Progenitor cell of endocrine pancreas (in vitro differentiated cells): Measurements from ENCODE around the gene ICE1. TPM values are rescaled to one million over a fixed set of nuclear protein-coding genes. Genes with fewer than 3 reads are reported as not detected.

ENCODE experiments used
- DNase-seq: peaks from one replicate; pipeline ENCODE4 v3.0.0; 2021; ENCODE audit warnings: low spot score; ENCODE audit not compliant: unreplicated experiment
- H3K27ac Mint-ChIP-seq: 2 replicates; pipeline ENCODE4 v1.8.0; 2021; ENCODE audit warnings: mild to moderate bottlenecking, moderate library complexity, mixed read lengths
- H3K27me3 Mint-ChIP-seq: 2 replicates; pipeline ENCODE4 v1.8.0; 2021; ENCODE audit warnings: mixed read lengths
- H3K36me3 Mint-ChIP-seq: 2 replicates; pipeline ENCODE4 v1.8.0; 2022; ENCODE audit warnings: mixed read lengths; ENCODE audit not compliant: insufficient read depth
- H3K4me1 Mint-ChIP-seq: 2 replicates; pipeline ENCODE4 v1.8.0; 2021; ENCODE audit warnings: low read depth, mixed read lengths
- H3K4me3 Mint-ChIP-seq: 2 replicates; pipeline ENCODE4 v1.8.0; 2021; ENCODE audit warnings: low read depth, mild to moderate bottlenecking, moderate library complexity, mixed read lengths
- H3K9me3 Mint-ChIP-seq: 2 replicates; pipeline ENCODE4 v1.8.0; 2021; ENCODE audit warnings: low read depth, mixed read lengths
- CTCF ChIP-seq: fragments of 200-600 bp; sonication (generic); IDR thresholded peaks from one replicate; pipeline ENCODE4 v1.5.0; 2021; ENCODE audit warnings: antibody characterized with exemption, mild to moderate bottlenecking; ENCODE audit not compliant: unreplicated experiment
- total RNA-seq: library from RNA; stranded (reverse); gene quantifications from 2 replicates; pipeline ENCODE4 v1.2.1, GENCODE V29; 2021

ICE1 gene
- total RNA-seq, 1 donor from 2014 or later: 40.0 TPM

- TF ChIP-seq CTCF: no peak
- H3K27me3 Mint-ChIP-seq: peaks cover 32% of the 10 kb centered on the region
- no peak overlapping the region for H3K27ac Mint-ChIP-seq
- no peak for DNase-seq
- H3K4me1 Mint-ChIP-seq: no peaks in the 10 kb centered on the region
- H3K9me3 Mint-ChIP-seq: no peaks in the 10 kb centered on the region
- H3K4me3 Mint-ChIP-seq: no peak overlapping the region
- H3K36me3 Mint-ChIP-seq: no peaks in the 10 kb centered on the region
Observed at GRCh38 chr5:5533927-5534326, 111.5 kb downstream of the ICE1 start.

GRCh38 chr5:5534333-5534732, 111.9 kb downstream of the ICE1 start:
- H3K36me3 Mint-ChIP-seq: no peaks in the 10 kb centered on the region
- no peaks in the 10 kb centered on the region for H3K9me3 Mint-ChIP-seq
- no peak overlapping the region for H3K4me3 Mint-ChIP-seq
- H3K27me3 Mint-ChIP-seq: peaks cover 32% of the 10 kb centered on the region
- DNase-seq: no peak
- no peak overlapping the region for H3K27ac Mint-ChIP-seq
- TF ChIP-seq CTCF: no peak
- H3K4me1 Mint-ChIP-seq: no peaks in the 10 kb centered on the region

GRCh38 chr5:5536871-5537270, 114.4 kb downstream of the ICE1 start:
- Mint-ChIP-seq H3K27ac (no peak overlapping the region), H3K27me3 (peaks cover 24% of the 10 kb centered on the region), H3K9me3 (peaks cover 3% of the 10 kb centered on the region), H3K4me3 (no peak overlapping the region), H3K36me3 (no peaks in the 10 kb centered on the region), H3K4me1 (no peaks in the 10 kb centered on the region)
- no peak for DNase-seq
- no peak for TF ChIP-seq CTCF

GRCh38 chr5:5537426-5537825, 114.9 kb downstream of the ICE1 start:
- TF ChIP-seq CTCF: no peak
- no peak overlapping the region for H3K27ac Mint-ChIP-seq
- no peaks in the 10 kb centered on the region for H3K36me3 Mint-ChIP-seq
- peaks cover 18% of the 10 kb centered on the region for H3K27me3 Mint-ChIP-seq
- no peak for DNase-seq
- no peak overlapping the region for H3K4me3 Mint-ChIP-seq
- H3K4me1 Mint-ChIP-seq: no peaks in the 10 kb centered on the region
- H3K9me3 Mint-ChIP-seq: peaks cover 3% of the 10 kb centered on the region

GRCh38 chr5:5539590-5539989, 117.1 kb downstream of the ICE1 start:
- Mint-ChIP-seq H3K27ac (no peak overlapping the region), H3K9me3 (peaks cover 3% of the 10 kb centered on the region), H3K36me3 (no peaks in the 10 kb centered on the region), H3K4me3 (no peak overlapping the region), H3K27me3 (peaks cover 13% of the 10 kb centered on the region), H3K4me1 (peaks cover 3% of the 10 kb centered on the region)
- DNase-seq: no peak
- TF ChIP-seq CTCF: no peak
